Measurements from ENCODE around the gene YY1. TPM values are rescaled to one million over a fixed set of nuclear protein-coding genes. Genes with fewer than 3 reads are reported as not detected.

The YY1 gene
- total RNA-seq, 1 donor from 2014 or later = 87.5 TPM

GRCh38 chr14:100237735-100238418 is 1.1 kb upstream of the YY1 start:
- Histone ChIP-seq H3K27me3 (ENCODE audit: insufficient read depth, low read length) (no peaks in the 10 kb centered on the region), H3K9me3 (ENCODE audit: insufficient read depth, low read depth, low read length) (no peaks in the 10 kb centered on the region), H3K4me1 (ENCODE audit: insufficient read depth, low read length) (peaks cover 19% of the 10 kb centered on the region), H3K4me2 (ENCODE audit: low read length) (peak overlapping the region; percentile 83), H3K4me3 (ENCODE audit: insufficient read depth, low read depth, low read length) (peak overlapping the region; percentile 72), H3K79me2 (ENCODE audit: insufficient read depth, low read length) (peaks cover 87% of the 10 kb centered on the region), H3K27ac (ENCODE audit: low read depth, low read length) (peak overlapping the region; percentile 93), H3K9ac (ENCODE audit: low read length) (peak overlapping the region; percentile 95), H2AFZ (ENCODE audit: low read depth, low read length) (peak overlapping the region; percentile 64), H4K20me1 (ENCODE audit: insufficient read depth, low read length) (peaks cover 73% of the 10 kb centered on the region), H3K36me3 (ENCODE audit: insufficient read depth, low read length) (no peaks in the 10 kb centered on the region)
- no peak for DNase-seq (ENCODE audit: low read depth)
- H3K36me3 Mint-ChIP-seq (ENCODE audit: low read depth, unreplicated experiment) = peaks cover under 1% of the 10 kb centered on the region
- H3K27me3 Mint-ChIP-seq (ENCODE audit: low read depth, unreplicated experiment) = no peaks in the 10 kb centered on the region
- peak overlapping the region; percentile 92 for H3K4me3 Mint-ChIP-seq (ENCODE audit: unreplicated experiment)
- TF ChIP-seq CTCF (IDR thresholded peaks at IDR 0.05; ENCODE audit: insufficient read depth, low read depth, low read length) (no peak), EZH2 (IDR thresholded peaks at IDR 0.05; ENCODE audit: insufficient read depth, low read length) (no peak)
- FAIRE-seq = no peak
- peak overlapping the region; percentile 90 for H3K27ac Mint-ChIP-seq (ENCODE audit: unreplicated experiment)
- H3K4me1 Mint-ChIP-seq (ENCODE audit: low read depth, unreplicated experiment) = peaks cover 22% of the 10 kb centered on the region
- peaks cover 1% of the 10 kb centered on the region for H3K9me3 Mint-ChIP-seq (ENCODE audit: unreplicated experiment)

DNA sequence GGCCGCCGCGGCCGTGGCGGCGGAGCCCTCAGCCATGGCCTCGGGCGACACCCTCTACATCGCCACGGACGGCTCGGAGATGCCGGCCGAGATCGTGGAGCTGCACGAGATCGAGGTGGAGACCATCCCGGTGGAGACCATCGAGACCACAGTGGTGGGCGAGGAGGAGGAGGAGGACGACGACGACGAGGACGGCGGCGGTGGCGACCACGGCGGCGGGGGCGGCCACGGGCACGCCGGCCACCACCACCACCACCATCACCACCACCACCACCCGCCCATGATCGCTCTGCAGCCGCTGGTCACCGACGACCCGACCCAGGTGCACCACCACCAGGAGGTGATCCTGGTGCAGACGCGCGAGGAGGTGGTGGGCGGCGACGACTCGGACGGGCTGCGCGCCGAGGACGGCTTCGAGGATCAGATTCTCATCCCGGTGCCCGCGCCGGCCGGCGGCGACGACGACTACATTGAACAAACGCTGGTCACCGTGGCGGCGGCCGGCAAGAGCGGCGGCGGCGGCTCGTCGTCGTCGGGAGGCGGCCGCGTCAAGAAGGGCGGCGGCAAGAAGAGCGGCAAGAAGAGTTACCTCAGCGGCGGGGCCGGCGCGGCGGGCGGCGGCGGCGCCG is 381 bp downstream of the YY1 start:
- Mint-ChIP-seq H3K4me3 (ENCODE audit: unreplicated experiment) (peak overlapping the region; percentile 89), H3K9me3 (ENCODE audit: unreplicated experiment) (peaks cover 1% of the 10 kb centered on the region), H3K27me3 (ENCODE audit: low read depth, unreplicated experiment) (no peaks in the 10 kb centered on the region), H3K27ac (ENCODE audit: unreplicated experiment) (no peak overlapping the region), H3K4me1 (ENCODE audit: low read depth, unreplicated experiment) (peaks cover 22% of the 10 kb centered on the region), H3K36me3 (ENCODE audit: low read depth, unreplicated experiment) (peaks cover 4% of the 10 kb centered on the region)
- Histone ChIP-seq H2AFZ (ENCODE audit: low read depth, low read length) (peak overlapping the region; percentile 34), H3K36me3 (ENCODE audit: insufficient read depth, low read length) (no peaks in the 10 kb centered on the region), H3K4me2 (ENCODE audit: low read length) (peak overlapping the region; percentile 90), H3K4me3 (ENCODE audit: insufficient read depth, low read depth, low read length) (peak overlapping the region; percentile 85), H3K9ac (ENCODE audit: low read length) (peak overlapping the region; percentile 94), H3K9me3 (ENCODE audit: insufficient read depth, low read depth, low read length) (no peaks in the 10 kb centered on the region), H4K20me1 (ENCODE audit: insufficient read depth, low read length) (peaks cover 73% of the 10 kb centered on the region), H3K27me3 (ENCODE audit: insufficient read depth, low read length) (no peaks in the 10 kb centered on the region), H3K4me1 (ENCODE audit: insufficient read depth, low read length) (peaks cover 19% of the 10 kb centered on the region), H3K27ac (ENCODE audit: low read depth, low read length) (peak overlapping the region; percentile 90), H3K79me2 (ENCODE audit: insufficient read depth, low read length) (peaks cover 87% of the 10 kb centered on the region)
- no peak for FAIRE-seq
- TF ChIP-seq CTCF (IDR thresholded peaks at IDR 0.05; ENCODE audit: insufficient read depth, low read depth, low read length) = no peak
- TF ChIP-seq EZH2 (IDR thresholded peaks at IDR 0.05; ENCODE audit: insufficient read depth, low read length) = no peak
- DNase-seq (ENCODE audit: low read depth) = no peak

All from astrocyte (in vitro differentiated cells and primary cell).